ENCODE results near the gene NISCH. TPM values are rescaled to one million over a fixed set of nuclear protein-coding genes. Genes with fewer than 3 reads are reported as not detected.

NISCH gene
- total RNA-seq, 6 experiments from 2014 or later: 46.4 to 62.5 (median 55.8) TPM

DNA sequence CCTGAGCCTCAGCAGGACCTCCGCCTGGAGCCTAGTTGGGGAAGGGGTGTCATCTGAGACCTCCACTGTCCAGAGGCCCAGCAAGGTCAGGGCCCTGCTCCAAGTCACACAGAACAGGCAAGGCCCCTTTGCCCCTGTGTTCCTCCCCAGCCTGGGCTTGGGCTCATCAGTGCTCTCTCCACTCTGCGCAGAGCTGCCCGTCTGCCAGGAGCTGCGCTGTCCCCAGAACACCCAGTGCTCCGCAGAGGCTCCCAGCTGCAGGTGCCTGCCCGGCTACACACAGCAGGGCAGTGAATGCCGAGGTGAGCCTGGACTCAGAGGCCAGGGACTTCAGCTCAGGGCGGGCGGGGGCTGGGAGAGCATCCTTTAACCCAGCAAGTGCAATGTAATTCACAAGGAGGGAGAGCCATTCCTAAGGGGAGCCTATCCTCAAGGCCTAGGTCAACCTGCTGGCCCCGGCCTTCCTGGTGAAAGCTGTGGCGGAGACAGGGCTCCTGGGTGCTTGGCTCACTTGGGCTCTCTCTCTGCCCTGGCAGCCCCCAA is 47.5 kb downstream of the NISCH start:
- peaks cover 17% of the 10 kb centered on the region for H3K4me1 Mint-ChIP-seq (ENCODE audit: low read depth)
- DNase-seq: no peak
- no peaks in the 10 kb centered on the region for H3K36me3 Mint-ChIP-seq (ENCODE audit: low read depth)
- H3K27me3 Mint-ChIP-seq (ENCODE audit: insufficient read depth): peaks cover 9% of the 10 kb centered on the region
- no peak overlapping the region for H3K27ac Mint-ChIP-seq
- TF ChIP-seq CTCF (IDR thresholded peaks at IDR 0.05): no peak
- no peaks in the 10 kb centered on the region for H3K9me3 Mint-ChIP-seq
- H3K4me3 Mint-ChIP-seq: no peak overlapping the region

DNA sequence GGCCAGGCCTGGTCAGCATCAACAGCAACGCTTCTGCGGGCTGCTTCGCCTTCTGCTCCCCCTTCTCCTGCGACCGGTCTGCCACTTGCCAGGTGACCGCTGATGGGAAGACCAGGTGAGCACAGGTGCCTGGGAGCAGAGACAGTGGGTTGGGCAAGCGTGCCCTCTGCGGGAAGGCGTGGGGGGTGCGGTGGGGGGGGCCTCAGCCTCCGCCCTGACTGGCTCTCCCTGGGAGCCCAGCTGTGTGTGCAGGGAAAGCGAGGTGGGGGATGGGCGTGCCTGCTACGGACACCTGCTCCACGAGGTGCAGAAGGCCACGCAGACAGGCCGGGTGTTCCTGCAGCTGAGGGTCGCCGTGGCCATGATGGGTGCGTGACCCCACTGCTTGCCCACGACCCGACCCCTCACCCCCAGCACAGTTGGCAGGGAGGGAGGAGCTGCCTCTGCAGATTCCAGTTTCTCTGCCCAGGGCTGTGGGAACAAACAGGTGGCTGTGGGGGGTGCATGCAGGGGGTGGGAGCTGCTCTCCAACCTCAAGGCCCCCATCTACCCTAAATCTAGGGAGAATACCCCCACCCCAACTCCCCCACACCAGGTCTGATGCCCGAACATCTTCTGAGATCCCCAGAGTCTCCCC is 48.5 kb downstream of the NISCH start:
- Mint-ChIP-seq H3K4me3 (no peak overlapping the region), H3K9me3 (no peaks in the 10 kb centered on the region), H3K4me1 (ENCODE audit: low read depth) (peaks cover 8% of the 10 kb centered on the region), H3K27ac (no peak overlapping the region), H3K27me3 (ENCODE audit: insufficient read depth) (peaks cover 9% of the 10 kb centered on the region), H3K36me3 (ENCODE audit: low read depth) (no peaks in the 10 kb centered on the region)
- TF ChIP-seq CTCF (IDR thresholded peaks at IDR 0.05): no peak
- no peak for DNase-seq

DNA sequence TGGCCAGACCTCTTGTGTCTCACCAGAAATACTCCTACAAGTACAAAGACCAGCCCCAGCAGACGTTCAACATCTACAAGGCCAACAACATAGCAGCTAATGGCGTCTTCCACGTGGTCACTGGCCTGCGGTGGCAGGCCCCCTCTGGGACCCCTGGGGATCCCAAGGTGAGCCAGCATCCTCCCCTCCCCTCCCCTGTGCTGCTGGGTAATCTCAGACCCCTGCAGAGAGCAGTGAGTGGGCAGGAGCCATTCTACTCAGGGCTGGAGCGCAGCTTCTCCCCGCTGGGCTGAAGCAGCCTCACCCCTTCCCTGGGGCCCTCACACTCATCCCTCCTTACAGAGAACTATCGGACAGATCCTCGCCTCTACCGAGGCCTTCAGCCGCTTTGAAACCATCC is 49.6 kb downstream of the NISCH start:
- no peak for DNase-seq
- peaks cover 11% of the 10 kb centered on the region for H3K27me3 Mint-ChIP-seq (ENCODE audit: insufficient read depth)
- H3K9me3 Mint-ChIP-seq: no peaks in the 10 kb centered on the region
- H3K36me3 Mint-ChIP-seq (ENCODE audit: low read depth): no peaks in the 10 kb centered on the region
- H3K4me3 Mint-ChIP-seq: no peak overlapping the region
- TF ChIP-seq CTCF (IDR thresholded peaks at IDR 0.05): no peak
- peaks cover 8% of the 10 kb centered on the region for H3K4me1 Mint-ChIP-seq (ENCODE audit: low read depth)
- H3K27ac Mint-ChIP-seq: no peak overlapping the region

- no peak for DNase-seq
- peaks cover 8% of the 10 kb centered on the region for H3K4me1 Mint-ChIP-seq (ENCODE audit: low read depth)
Measured at GRCh38 chr3:52506266-52506966, 51.0 kb downstream of the NISCH start.

GRCh38 chr3:52507359-52507758 is 52.0 kb downstream of the NISCH start:
- Mint-ChIP-seq H3K27ac (peak overlapping the region; percentile 30; the same call in 1 of the 2 replicates), H3K9me3 (no peaks in the 10 kb centered on the region), H3K4me3 (peak overlapping the region; percentile 2; the same call in 1 of the 2 replicates), H3K36me3 (ENCODE audit: low read depth) (no peaks in the 10 kb centered on the region), H3K27me3 (ENCODE audit: insufficient read depth) (peaks cover 18% of the 10 kb centered on the region), H3K4me1 (ENCODE audit: low read depth) (peaks cover 8% of the 10 kb centered on the region)
- TF ChIP-seq CTCF (IDR thresholded peaks at IDR 0.05): no peak
- peak; percentile 75 for DNase-seq

More at GRCh38 chr3:52506266-52506966, 51.0 kb downstream of the NISCH start:
- Mint-ChIP-seq H3K27ac (no peak overlapping the region), H3K4me3 (no peak overlapping the region), H3K36me3 (ENCODE audit: low read depth) (no peaks in the 10 kb centered on the region), H3K9me3 (no peaks in the 10 kb centered on the region), H3K27me3 (ENCODE audit: insufficient read depth) (peaks cover 13% of the 10 kb centered on the region)
- no peak for TF ChIP-seq CTCF (IDR thresholded peaks at IDR 0.05)
